Upper lobe of left lung (tissue), 6 donors: ENCODE data around the gene DNAH1. TPM values are rescaled to one million over a fixed set of nuclear protein-coding genes. Genes with fewer than 3 reads are reported as not detected.

ENCODE experiments used
- ATAC-seq, 2 donors: fragments of 200-7000 bp; cut with Tn5 transposase; one replicate each; pipeline ENCODE4 v1.9.1; 2022; ENCODE audit warnings: mild to moderate bottlenecking in 2 of 2, moderate library complexity in 2 of 2; ENCODE audit not compliant: low FRiP score in 2 of 2
- DNase-seq, 2 donors: peaks; one replicate each; pipeline ENCODE4 v3.0.0-alpha.2; 2019 to 2020
- H3K27ac ChIP-seq, 4 donors: fragments of 200-600 bp; sonication (generic); one replicate each; pipeline ENCODE4 v1.5.1; 2016 to 2019
- H3K27me3 ChIP-seq, 4 donors: fragments of 200-600 bp; sonication (generic); one replicate each; pipeline ENCODE4 v1.5.1; 2017 to 2019
- H3K36me3 ChIP-seq, 4 donors: fragments of 200-600 bp; sonication (generic); one replicate each; pipeline ENCODE4 v1.5.1; 2016 to 2019
- H3K4me1 ChIP-seq, 4 donors: fragments of 200-600 bp; sonication (generic); one replicate each; pipeline ENCODE4 v1.5.1; 2018 to 2019
- H3K4me3 ChIP-seq, 4 donors: fragments of 200-600 bp; sonication (generic); one replicate each; pipeline ENCODE4 v1.5.1; 2017 to 2019; ENCODE audit warnings: mild to moderate bottlenecking in 2 of 4, moderate library complexity in 1 of 4
- H3K9me3 ChIP-seq, 4 donors: fragments of 200-600 bp; sonication (generic); one replicate each; pipeline ENCODE4 v1.5.1; 2018 to 2019
- CTCF ChIP-seq, 6 experiments: fragments of 450-650 bp in 4 of 6; fragments of 200-600 bp in 2 of 6; sonication (generic) in 2 of 6; IDR thresholded peaks; one replicate each; pipeline ENCODE4 v1.5.1; 2016 to 2019; ENCODE audit warnings: antibody characterized with exemption in 6 of 6
- EP300 ChIP-seq, 4 donors: sonication (generic); formaldehyde crosslinking; IDR thresholded peaks; one replicate each; pipeline ENCODE4 v1.5.1; 2017; ENCODE audit warnings: antibody characterized with exemption in 4 of 4, control low read depth in 2 of 4
- POLR2A ChIP-seq, 4 donors: fragments of 450-650 bp; IDR thresholded peaks; one replicate each; pipeline ENCODE4 v1.5.1; 2016 to 2017; ENCODE audit warnings: antibody characterized with exemption in 4 of 4, mild to moderate bottlenecking in 2 of 4
- POLR2AphosphoS5 ChIP-seq, 2 donors: sonication (generic); formaldehyde crosslinking; IDR thresholded peaks; one replicate each; pipeline ENCODE4 v1.5.1; 2017; ENCODE audit warnings: antibody characterized with exemption in 2 of 2
- WGBS, 2 donors: methylation state at CpG; one replicate each; pipeline ENCODE4 v1.1.5; 2017 to 2018; 5-methylcytosine and 5-hydroxymethylcytosine counted together
- total RNA-seq, 6 donors: library from RNA; depleted of rRNA in 4 of 6; stranded (reverse); fragments of >200 nt in 4 of 6; gene quantifications; one replicate each; pipeline versions ENCODE4 v1.1.0 to v1.2.1, GENCODE V29; 2016 to 2021
- donor health status: DM: no; HTN: no; CAD: no; lungs with moderate emphysema.
- donor health status: DM: no; HTN: yes; CAD: no; lungs with severe emphysema.

DNAH1 gene
- total RNA-seq, 6 donors from 2014 or later, result 10.8 to 67.1 (median 22.4) TPM

GRCh38 chr3:52323526-52324295 is 7.6 kb downstream of the DNAH1 start:
- WGBS, 2 donors, result 65 to 82% methylated on average over 4 to 11 of the region's 11 CpGs
- TF ChIP-seq EP300 (IDR thresholded peaks at IDR 0.05), result no peak
- no peak for TF ChIP-seq CTCF (IDR thresholded peaks at IDR 0.05)
- TF ChIP-seq POLR2AphosphoS5 (IDR thresholded peaks at IDR 0.05), result no peak
- ATAC-seq (no peak), DNase-seq (peak in 1 of 2 donors; percentile 45)
- H3K4me3 ChIP-seq, result no peak overlapping the region
- no peaks in the 10 kb centered on the region for H3K36me3 ChIP-seq
- H3K27ac ChIP-seq, result no peak overlapping the region
- no peaks in the 10 kb centered on the region for H3K27me3 ChIP-seq
- no peaks in the 10 kb centered on the region for H3K9me3 ChIP-seq
- no peaks in the 10 kb centered on the region for H3K4me1 ChIP-seq

DNA sequence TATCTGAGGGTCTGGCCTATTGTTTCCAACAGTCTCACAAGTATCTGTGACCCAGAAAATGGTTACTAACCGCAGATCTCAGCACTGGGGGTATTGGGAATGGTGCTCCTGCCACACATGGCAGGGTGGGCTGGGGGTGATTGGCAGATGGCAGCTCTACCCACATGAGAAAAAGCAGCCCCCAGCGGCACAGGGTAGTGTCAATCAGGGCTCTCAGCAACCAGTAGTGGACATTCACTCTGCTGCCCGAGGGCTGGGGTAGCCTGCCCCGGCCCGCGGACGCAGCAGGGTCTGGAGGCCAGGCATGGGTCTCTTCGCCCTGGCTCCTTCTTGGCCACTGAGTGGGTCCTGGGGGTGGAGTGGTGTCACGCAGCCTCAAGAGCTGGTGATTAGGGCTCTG is 8.6 kb downstream of the DNAH1 start:
- no peaks in the 10 kb centered on the region for H3K4me1 ChIP-seq
- no peaks in the 10 kb centered on the region for H3K36me3 ChIP-seq
- H3K27ac ChIP-seq, result no peak overlapping the region
- ATAC-seq (no peak), DNase-seq (no peak)
- H3K27me3 ChIP-seq, result no peaks in the 10 kb centered on the region
- no peaks in the 10 kb centered on the region for H3K9me3 ChIP-seq
- 84 to 96% methylated on average over 7 to 9 of the region's 9 CpGs for WGBS, 2 donors
- no peak overlapping the region for H3K4me3 ChIP-seq
- TF ChIP-seq EP300 (IDR thresholded peaks at IDR 0.05), result no peak
- TF ChIP-seq POLR2AphosphoS5 (IDR thresholded peaks at IDR 0.05), result no peak
- no peak for TF ChIP-seq POLR2A (IDR thresholded peaks at IDR 0.05)
- TF ChIP-seq CTCF (IDR thresholded peaks at IDR 0.05), result no peak

DNA sequence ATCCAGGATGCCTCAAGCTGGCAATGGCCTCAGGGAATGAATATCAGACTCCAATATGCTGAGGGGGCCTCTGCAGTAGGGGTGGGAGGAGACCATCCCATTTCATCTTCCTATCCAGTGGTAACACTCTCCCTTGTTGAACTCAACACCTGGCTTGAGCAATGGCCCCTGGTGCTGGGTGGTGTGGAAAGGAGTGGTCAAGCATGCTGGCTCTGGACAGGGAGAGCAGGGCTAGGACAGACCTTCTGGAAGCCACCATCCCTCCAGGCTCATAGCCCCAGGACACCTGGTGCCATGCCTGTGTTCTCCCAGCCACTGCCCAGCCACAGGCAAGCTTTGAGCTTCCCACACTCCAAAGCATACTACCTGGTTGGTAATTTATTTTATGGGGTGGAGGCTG is 9.6 kb downstream of the DNAH1 start:
- no peak for DNase-seq
- Histone ChIP-seq H3K36me3 (peaks cover 0 to under 1% (median 0%) of the 10 kb centered on the region in 4 donors), H3K4me3 (no peak overlapping the region), H3K27ac (no peak overlapping the region), H3K9me3 (no peaks in the 10 kb centered on the region), H3K4me1 (no peaks in the 10 kb centered on the region), H3K27me3 (no peaks in the 10 kb centered on the region)
- TF ChIP-seq POLR2A (IDR thresholded peaks at IDR 0.05) (no peak), CTCF (IDR thresholded peaks at IDR 0.05) (no peak), POLR2AphosphoS5 (IDR thresholded peaks at IDR 0.05) (no peak), EP300 (IDR thresholded peaks at IDR 0.05) (no peak)
- no peak for ATAC-seq

GRCh38 chr3:52326976-52327375 is 10.9 kb downstream of the DNAH1 start:
- Histone ChIP-seq H3K27ac (no peak overlapping the region), H3K27me3 (no peaks in the 10 kb centered on the region), H3K9me3 (no peaks in the 10 kb centered on the region), H3K4me3 (no peak overlapping the region), H3K4me1 (no peaks in the 10 kb centered on the region), H3K36me3 (peaks cover 0 to 5% (median 3%) of the 10 kb centered on the region in 4 donors)
- ATAC-seq (no peak), DNase-seq (no peak)
- WGBS, 2 donors, result 91 to 93% methylated on average over 5 to 6 of the region's 6 CpGs
- TF ChIP-seq CTCF (IDR thresholded peaks at IDR 0.05) (no peak), POLR2A (IDR thresholded peaks at IDR 0.05) (no peak)
